ENCODE data around the gene CRHR1.

DNA sequence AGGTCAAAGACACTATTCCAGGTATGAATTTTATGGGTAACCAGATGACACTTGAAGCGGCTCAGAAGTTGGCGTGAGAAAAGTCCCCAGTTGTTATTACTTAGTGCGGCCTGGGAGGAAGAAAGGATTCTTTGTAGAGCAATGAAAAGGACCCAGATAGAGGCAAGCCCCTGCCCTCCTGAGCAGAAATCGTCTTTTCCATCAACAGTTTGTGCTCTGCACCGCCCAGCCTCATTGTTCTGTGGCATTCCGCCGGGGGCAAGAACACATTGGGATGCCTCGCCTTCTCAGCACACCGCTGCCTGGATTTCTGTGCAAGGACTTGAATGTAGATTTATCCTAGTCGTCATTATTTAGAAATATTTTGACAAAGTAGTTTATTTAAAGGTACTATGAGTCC lies 32.7 kb upstream of the CRHR1 start:
- TF ChIP-seq TAF1 (IDR thresholded peaks at IDR 0.05; ENCODE audit: low read depth, low read length): no peak
- TF ChIP-seq POLR2AphosphoS5 (IDR thresholded peaks at IDR 0.05; ENCODE audit: low read depth, low read length): no peak
- TF ChIP-seq POLR2A (IDR thresholded peaks at IDR 0.05; ENCODE audit: low read depth, low read length): no peak
- TF ChIP-seq SPI1 (IDR thresholded peaks at IDR 0.05; ENCODE audit: low read depth, low read length): no peak
- no peak for TF ChIP-seq PAX5 (IDR thresholded peaks at IDR 0.05; ENCODE audit: insufficient read depth, low read length, severe bottlenecking)
- no peak for TF ChIP-seq POU2F2 (IDR thresholded peaks at IDR 0.05; ENCODE audit: low read depth, low read length)
